Keratinocyte (primary cell): ENCODE data around the gene PNRC1.
"Not testable (repeated sequence)": the region's sequence is repeated elsewhere in the genome, so short reads cannot be mapped to it uniquely, and the experiment has no call there.

ENCODE experiments used
- CTCF ChIP-seq, 3 experiments: IDR thresholded peaks in 1 of 3; conservative IDR thresholded peaks in 1 of 3; optimal IDR thresholded peaks in 1 of 3; 2 replicates in 2 of 3; 3 replicates in 1 of 3; pipeline versions ENCODE3 to v1.5.1; 2011; ENCODE audit warnings: low read length in 3 of 3, mild to moderate bottlenecking in 3 of 3, moderate library complexity in 2 of 3, control low read depth in 1 of 3, inconsistent platforms in 1 of 3; ENCODE audit not compliant: insufficient read depth in 2 of 3; ENCODE audit errors: extremely low read depth in 1 of 3
- EZH2 ChIP-seq: IDR thresholded peaks from one replicate; pipeline ENCODE4 v1.6.1; 2012; ENCODE audit warnings: inconsistent platforms, mild to moderate bottlenecking, low read length, moderate library complexity

GRCh38 chr6:89066121-89066520 lies 14.4 kb upstream of the PNRC1 start:
- TF ChIP-seq CTCF (optimal IDR thresholded peaks at IDR 0.05 in 1 of 3, IDR thresholded peaks at IDR 0.05 in 1 of 3, conservative IDR thresholded peaks at IDR 0.05 in 1 of 3; ENCODE audit: extremely low read depth in 1 of 3, insufficient read depth in 2 of 3, low read length in 3 of 3); EZH2: not testable (repeated sequence)
